Lower lobe of right lung (tissue), 2 donors: ENCODE data around the gene STAMBPL1. TPM values are rescaled to one million over a fixed set of nuclear protein-coding genes. Genes with fewer than 3 reads are reported as not detected.
A peak's percentile ranks its signal among the peaks of the same experiment; 100 is the strongest.

Source experiments
- ATAC-seq, 2 donors: fragments of 200-7000 bp; cut with Tn5 transposase; one replicate each; pipeline ENCODE4 v1.9.1; 2020 to 2022; ENCODE audit warnings: mild to moderate bottlenecking in 2 of 2, moderate library complexity in 2 of 2
- DNase-seq: peaks from one replicate; pipeline ENCODE4 v3.0.0-alpha.2; 2020
- H3K27ac ChIP-seq: fragments of 200-600 bp; one replicate; pipeline ENCODE4 v1.8.0; 2022
- H3K27me3 ChIP-seq: fragments of 200-600 bp; one replicate; pipeline ENCODE4 v1.8.0; 2022; ENCODE audit warnings: low read depth
- H3K36me3 ChIP-seq: fragments of 200-600 bp; one replicate; pipeline ENCODE4 v1.8.0; 2022; ENCODE audit warnings: mild to moderate bottlenecking
- H3K4me1 ChIP-seq: fragments of 200-600 bp; one replicate; pipeline ENCODE4 v1.8.0; 2022
- H3K4me3 ChIP-seq: fragments of 200-600 bp; one replicate; pipeline ENCODE4 v1.8.0; 2022; ENCODE audit warnings: mild to moderate bottlenecking
- H3K9me3 ChIP-seq: fragments of 200-600 bp; one replicate; pipeline ENCODE4 v1.8.0; 2022
- CTCF ChIP-seq: fragments of 200-600 bp; IDR thresholded peaks from one replicate; pipeline ENCODE4 v1.8.0; 2022; ENCODE audit warnings: antibody characterized with exemption, mild to moderate bottlenecking
- intact Hi-C: fragments of 100-400 bp; cut with DNase I; formaldehyde crosslinking; loops from one replicate; pipeline ENCODE4 v1.11.0; 2022
- total RNA-seq: library from RNA; stranded (reverse); fragmentation: NEBNext Ultra II Directional; extraction: Animal tissue kit (Norgen Biotek cat#: 25700); gene quantifications from one replicate; pipeline ENCODE4 v1.2.1, GENCODE V29; 2021
- donor health status: DM: no; HTN: yes; CAD: no; lungs with severe emphysema.

STAMBPL1 gene
- total RNA-seq, 1 donor from 2014 or later, result 7.1 TPM

- Histone ChIP-seq H3K9me3 (no peaks in the 10 kb centered on the region), H3K4me1 (peaks cover 15% of the 10 kb centered on the region), H3K27ac (no peak overlapping the region), H3K27me3 (no peaks in the 10 kb centered on the region), H3K36me3 (no peaks in the 10 kb centered on the region), H3K4me3 (no peak overlapping the region)
- no peak for ATAC-seq
- intact Hi-C loops, result no loop called here
- TF ChIP-seq CTCF, result no peak
- DNase-seq, result no peak
Observed at GRCh38 chr10:88964869-88965415, 84.9 kb downstream of the STAMBPL1 start.

- Histone ChIP-seq H3K4me3 (no peak overlapping the region), H3K36me3 (no peaks in the 10 kb centered on the region), H3K27me3 (no peaks in the 10 kb centered on the region), H3K27ac (no peak overlapping the region), H3K9me3 (no peaks in the 10 kb centered on the region), H3K4me1 (peaks cover 15% of the 10 kb centered on the region)
- ATAC-seq, result no peak
- intact Hi-C loops, result no loop called here
- no peak for TF ChIP-seq CTCF
- DNase-seq, result no peak
Observed at GRCh38 chr10:88966797-88967196, 86.8 kb downstream of the STAMBPL1 start.

DNA sequence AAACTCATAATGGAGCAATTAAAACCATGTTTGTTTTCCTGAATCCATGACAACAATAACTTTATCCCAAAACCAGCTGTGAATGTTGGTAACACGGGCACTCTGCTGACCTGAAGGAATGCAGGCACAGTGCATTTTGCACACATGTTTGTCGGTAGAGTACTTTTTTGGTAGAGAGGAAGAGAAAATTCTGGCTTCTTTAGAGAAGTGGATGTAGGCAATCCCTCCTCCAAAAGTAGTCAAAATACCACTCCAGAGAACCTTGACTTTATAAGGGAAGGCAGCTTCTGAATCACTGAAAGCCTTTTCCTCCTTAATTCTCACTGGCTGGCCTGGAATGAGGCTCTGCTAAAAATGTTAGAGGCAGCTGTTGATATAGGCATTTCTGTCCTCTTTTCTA is 88.3 kb downstream of the STAMBPL1 start:
- H3K4me3 ChIP-seq, result no peak overlapping the region
- no peak for TF ChIP-seq CTCF
- no peak overlapping the region for H3K27ac ChIP-seq
- DNase-seq (no peak), ATAC-seq (no peak)
- peaks cover 15% of the 10 kb centered on the region for H3K4me1 ChIP-seq
- no peaks in the 10 kb centered on the region for H3K9me3 ChIP-seq
- no peaks in the 10 kb centered on the region for H3K27me3 ChIP-seq
- H3K36me3 ChIP-seq, result no peaks in the 10 kb centered on the region
- intact Hi-C loops, result no loop called here

DNA sequence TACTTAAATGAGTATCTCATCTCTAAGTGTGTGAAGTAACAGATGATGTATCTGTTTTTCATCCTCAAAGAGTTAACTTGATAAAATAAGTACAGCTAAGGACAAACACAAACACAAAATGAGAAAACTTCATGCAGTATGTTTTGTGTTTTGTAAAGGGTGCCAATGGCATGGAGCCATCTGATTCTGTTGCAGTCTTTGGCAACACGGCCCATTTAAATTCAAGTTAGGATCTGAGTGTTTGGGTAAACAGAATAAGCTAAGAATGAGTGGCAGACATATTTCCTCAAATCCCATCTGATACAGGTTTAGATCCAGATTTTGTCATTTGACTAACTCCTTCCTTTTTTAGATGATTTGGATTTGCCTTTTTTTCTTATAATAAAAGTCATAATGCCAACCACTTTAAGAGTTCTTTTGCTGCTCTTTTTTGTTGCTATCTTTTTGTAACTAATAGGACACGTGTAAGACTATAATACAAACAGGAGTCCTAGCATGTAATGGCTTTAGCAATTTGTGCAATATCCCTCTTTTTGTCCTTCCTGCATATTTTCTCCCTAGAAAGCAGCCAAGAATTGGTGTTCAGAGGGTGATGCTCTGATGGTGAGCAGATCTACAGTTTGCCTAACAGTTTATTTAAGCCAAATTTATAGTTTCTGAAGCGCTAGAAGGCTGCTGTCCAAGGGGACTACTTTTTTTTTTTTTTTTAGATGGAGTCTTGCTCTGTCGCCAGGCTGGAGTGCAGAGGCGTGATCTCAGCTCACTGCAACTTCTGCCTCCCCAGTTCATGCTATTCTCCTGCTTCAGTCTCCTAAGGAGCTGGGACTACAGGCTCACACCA is 91.4 kb downstream of the STAMBPL1 start:
- no peaks in the 10 kb centered on the region for H3K27me3 ChIP-seq
- H3K4me1 ChIP-seq, result peaks cover 25% of the 10 kb centered on the region
- TF ChIP-seq CTCF, result no peak
- H3K36me3 ChIP-seq, result no peaks in the 10 kb centered on the region
- intact Hi-C loops, result no loop called here
- peak overlapping the region; percentile 6 for H3K27ac ChIP-seq
- no peak overlapping the region for H3K4me3 ChIP-seq
- no peaks in the 10 kb centered on the region for H3K9me3 ChIP-seq
- ATAC-seq (peak; percentile 42 to 53), DNase-seq (no peak)

Other genes with a start within 250 kb of the STAMBPL1 start
- not detected for gene LIPF, start 215.8 kb upstream of the STAMBPL1 start, total RNA-seq
- not detected for gene LIPK, start 174.0 kb upstream of the STAMBPL1 start, total RNA-seq
- 1.6 TPM for gene LIPN, start 120.2 kb upstream of the STAMBPL1 start, total RNA-seq
- not detected for gene LIPM, start 77.5 kb upstream of the STAMBPL1 start, total RNA-seq
- 0.71 TPM for gene ANKRD22, start 28.4 kb upstream of the STAMBPL1 start, total RNA-seq
- gene ACTA2, start 72.5 kb downstream of the STAMBPL1 start, total RNA-seq, result 204 TPM
- gene FAS, start 110.6 kb downstream of the STAMBPL1 start, total RNA-seq, result 35.7 TPM